NCI-H2227 treated with DMSO at 0.1 percent for 48 hours (cell line): ENCODE results near the gene CEMIP.
A peak's percentile ranks its signal among the peaks of the same experiment; 100 is the strongest.

Experiments
- DNase-seq: peaks from one replicate; lab custom pipeline; 2025; lab: John Stamatoyannopoulos, UW

CEMIP gene

DNA sequence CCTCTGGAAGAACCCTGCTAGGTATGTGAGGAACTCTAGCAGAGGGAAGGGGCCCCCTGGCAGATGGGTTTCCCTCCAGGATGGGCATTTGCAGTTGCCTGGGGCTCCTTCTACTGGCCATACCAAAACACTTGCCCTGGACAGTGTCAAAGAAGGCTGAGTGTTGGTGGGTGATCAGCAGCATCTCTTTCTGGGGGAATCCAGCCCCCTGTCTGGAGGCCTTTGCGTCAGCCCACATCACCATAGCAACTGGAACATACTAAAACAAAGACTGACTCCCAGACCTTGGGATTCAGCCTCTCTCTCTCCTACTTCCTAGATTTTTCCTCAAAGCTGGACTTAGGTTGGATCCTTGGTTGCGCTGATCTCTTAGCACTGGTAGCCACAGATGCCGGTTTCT is 8.1 kb downstream of the CEMIP start:
- no peak for DNase-seq

DNA sequence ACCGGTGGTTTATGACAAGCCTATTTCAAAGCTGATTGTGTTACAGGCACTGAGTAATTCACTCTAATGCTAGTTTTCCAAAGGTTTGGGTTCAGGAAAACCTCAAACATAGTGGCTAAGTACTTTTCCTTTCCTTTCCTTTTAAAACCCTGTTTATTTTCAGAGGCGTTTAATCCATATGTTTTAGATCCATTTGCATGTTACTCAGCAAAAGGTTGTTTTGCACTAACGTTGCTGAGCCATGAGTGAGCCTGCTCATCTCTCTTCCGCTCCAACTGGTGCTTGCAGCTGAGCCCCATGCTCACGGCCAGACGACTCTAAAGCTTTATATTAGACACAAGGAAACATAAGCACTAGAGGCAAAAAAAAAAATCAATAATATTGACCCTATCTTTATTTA is 9.4 kb downstream of the CEMIP start:
- no peak for DNase-seq

DNA sequence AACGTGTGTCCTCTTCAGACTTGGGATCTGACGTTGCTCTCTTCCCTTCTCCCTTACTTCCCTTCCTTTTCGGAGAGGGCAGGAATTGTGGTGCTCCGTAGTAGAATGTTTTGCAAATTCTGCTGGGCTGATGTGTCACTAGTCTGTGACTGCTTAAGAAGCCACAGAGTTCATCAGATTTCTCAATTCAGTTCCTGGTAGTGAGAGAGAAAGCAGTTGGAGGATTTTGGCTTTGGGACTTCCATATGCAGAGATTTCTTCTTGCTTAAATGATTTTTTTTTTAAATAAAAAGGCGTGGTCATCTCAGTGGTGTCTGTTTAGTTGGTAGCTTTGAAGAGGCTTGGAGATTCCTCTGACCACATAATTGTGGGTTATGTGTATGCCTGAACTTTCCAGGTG is 10.1 kb downstream of the CEMIP start:
- DNase-seq: no peak

DNA sequence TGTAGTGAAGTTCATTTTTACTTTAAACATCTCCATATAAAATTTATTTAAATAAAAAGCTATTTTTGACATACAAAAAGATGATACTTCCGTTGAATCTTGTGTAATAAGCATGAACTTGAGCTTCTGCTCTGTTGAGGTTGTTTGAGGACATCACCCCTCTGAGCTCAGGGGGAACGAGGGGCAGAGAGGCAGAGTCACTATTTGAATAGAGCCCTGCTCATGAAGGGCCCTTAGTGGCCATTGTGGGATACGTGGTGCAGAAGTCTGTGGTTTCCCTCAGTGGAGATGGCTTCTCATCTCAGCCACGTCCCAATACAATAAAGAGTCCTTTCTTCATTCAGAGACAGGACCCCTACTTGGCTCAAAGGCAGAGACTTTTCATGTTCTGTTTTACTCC is 10.6 kb downstream of the CEMIP start:
- DNase-seq: no peak

DNA sequence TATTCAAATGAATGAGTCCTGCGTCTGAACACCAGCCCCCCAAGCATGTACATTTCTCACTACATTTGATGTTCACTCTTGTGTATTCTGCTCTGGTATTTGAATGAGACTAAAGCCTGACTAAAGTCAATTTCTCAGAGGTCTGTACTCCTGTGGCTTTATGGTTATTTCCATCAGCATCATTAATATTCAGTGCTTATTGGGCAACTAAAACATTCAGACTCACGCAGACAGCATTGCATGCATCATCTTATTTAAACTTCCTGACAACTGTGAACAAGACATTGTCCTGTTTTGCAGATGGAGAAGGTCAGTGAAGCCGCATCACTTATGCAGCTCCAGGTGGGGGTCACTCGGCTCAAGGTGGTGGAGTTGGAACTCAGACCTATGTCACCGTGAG is 11.1 kb downstream of the CEMIP start:
- no peak for DNase-seq

DNA sequence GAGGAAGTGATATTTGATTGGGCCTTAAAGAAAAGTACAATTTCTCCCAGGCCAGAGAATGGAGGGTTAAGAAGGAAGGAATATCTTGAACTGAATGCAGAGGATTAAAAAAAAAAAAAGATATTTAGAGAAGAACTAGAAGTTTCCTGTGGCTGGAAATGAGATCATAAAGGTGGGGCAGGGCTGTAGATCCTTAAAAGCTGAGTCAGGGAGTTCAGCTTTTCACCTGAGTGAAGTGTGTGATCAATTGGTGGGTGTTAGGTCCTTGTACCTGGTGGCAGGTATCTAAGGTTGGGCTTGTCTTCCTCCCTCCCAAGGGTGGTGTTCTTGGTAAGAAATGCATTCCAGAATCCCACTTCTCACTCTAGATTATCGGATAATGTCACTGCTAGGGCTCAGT is 11.8 kb downstream of the CEMIP start:
- DNase-seq: no peak

DNA sequence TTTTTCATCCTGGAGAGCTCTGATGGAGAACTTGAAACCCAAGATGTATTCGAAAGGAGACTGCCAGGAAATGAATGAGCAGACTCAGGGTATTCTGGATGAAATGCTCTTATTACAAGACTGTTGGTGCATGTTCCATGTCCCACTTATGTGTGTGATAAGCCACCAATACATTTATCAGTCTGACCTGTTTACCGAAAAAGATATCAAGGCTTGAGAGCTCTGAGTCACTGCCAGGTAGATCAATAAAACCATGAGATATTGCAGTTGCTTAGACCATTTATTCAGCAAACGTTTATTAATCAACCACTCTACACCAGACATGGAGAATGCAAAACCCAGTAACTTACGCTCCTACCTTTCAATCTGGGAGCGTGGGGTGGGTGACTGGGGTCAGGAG is 17.2 kb downstream of the CEMIP start:
- DNase-seq: no peak

DNA sequence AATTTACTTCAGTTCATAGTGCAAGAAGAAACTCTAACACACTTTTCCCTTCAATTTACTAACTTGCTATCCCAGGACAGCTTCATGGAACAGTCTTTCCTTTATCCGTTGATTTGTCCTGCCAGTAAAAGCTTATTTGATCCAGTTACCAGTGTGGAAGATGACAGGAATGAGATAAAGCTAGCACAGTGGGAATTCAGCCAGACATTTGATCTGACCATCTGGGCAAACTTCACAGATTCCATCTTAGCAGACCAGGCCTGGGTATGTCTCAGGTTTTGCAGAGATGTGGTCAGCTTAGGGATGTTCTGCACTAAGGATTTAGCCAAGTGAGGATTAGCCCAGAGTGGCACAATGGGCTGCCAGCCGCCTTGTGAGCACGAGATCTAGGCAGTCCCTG is 19.7 kb downstream of the CEMIP start:
- no peak for DNase-seq

DNA sequence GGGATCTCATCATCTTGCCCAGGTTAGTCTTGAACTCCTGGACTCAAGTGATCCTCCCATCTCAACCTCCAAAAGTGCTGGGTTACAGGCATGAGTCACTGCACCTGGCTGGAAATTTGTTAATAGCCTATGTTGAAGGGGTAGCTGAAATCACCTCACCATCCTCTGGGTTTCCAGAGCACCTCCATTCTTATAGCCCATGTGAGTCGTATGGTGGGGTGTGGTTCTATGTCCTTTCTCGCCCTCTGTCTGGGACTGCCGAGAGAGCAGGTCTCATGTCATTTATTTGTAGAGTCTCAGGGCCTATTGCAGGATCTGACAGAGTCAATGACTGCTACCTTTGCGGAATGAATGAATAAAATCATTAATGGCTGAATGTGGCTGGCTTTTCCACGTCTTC is 20.9 kb downstream of the CEMIP start:
- DNase-seq: no peak

DNA sequence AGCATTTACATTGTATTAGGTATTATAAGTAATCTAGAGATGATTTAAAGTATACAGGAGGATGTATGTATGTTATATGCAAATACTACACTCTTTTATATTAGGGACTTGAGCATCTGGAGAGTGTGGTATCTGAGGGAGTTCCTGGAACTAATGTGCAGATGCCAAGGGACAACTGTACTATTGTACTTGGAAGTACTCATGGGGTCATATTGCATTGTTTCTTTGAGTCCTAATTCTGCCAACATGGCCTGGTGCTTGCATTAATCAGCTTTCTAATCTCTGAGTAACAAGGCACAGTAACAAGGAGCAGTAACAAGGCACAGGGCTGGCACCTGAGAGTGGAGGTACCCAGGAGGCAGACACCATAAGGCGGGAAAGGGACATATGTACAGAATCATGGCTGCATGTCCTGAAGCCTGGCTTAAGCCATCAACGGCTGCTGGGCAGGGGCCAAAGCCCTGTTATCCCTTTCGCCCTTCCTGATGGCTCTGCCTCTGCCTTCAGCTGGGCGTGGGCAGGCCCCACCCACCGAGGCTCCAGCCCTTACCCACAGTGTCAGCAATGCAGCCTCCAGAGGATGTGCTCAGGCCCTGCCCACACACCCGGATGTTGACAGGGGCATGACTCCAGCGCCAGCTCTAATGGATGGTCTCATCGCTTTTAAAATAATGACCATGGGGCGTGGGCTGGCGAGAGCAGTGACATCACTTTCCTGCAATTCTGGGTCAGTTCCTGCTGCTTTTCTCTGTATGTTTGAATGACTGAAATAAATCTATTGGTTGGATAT is 22.9 kb downstream of the CEMIP start:
- no peak for DNase-seq

DNA sequence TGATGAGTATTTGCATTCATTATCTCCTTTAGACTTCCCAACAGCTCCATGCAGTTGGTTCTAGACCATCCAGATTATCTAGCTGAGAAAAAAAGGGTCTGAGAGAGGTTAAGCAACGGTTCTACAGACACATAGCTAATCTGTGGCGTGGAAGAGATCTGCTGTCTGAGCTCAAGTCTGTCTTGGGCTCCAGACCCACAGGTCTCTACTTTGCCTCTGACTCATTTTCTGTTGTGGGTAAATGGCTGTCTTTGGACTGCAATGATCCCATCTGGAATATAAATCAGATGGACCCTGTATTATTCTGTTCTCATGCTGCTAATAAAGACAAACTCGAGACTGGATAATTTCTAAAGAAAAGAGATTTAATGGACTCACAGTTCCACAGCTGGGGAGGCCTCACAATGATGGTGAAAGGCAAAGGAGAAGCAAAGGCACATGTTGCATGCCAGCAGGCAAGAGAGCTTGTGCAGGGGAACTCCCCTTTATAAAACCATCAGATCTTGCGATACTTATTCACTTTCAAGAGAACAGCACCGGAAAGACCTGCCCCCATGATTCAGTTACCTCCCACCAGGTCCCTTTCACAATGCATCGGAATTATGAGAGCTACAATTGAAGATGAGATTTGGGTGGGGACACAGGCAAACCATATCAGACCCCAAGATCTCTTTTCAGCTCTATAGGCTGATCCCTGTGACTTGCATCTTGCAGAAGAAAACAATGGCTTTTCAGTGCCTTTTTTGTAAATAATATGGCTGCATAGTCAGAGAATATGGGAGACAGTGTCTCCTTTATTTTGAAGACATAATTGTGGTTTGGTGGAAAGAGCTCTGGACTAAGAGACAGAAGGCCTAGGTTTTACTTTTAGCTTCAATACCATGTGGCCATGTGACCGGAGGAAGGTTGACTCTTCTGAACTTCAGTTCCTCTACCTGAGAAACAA is 24.7 kb downstream of the CEMIP start:
- DNase-seq: no peak

DNA sequence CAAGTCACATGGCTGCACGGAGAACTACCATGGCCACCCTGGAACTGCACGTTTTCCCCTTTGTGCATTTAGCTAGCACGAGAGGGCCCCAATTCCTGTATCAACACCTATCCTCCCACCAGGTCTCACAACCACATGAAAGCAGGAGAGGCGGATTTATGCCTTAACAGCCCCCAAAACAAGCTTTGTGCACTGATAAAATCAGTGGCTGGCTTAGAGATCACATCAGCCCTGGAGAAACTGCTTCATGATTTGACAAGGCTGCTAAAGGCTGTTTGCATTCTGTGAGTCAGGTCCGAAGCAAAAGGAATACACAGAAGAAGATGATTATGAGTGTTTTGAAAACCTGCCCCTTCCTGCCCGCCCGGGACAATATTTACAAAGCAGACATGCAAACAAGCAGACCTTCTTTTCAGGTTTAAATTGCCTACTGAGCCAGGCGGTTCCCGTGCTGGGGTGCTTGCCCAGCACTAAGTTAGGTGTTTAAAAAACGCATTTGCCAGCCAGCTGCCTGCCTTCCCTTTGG is 25.9 kb downstream of the CEMIP start:
- no peak for DNase-seq

DNA sequence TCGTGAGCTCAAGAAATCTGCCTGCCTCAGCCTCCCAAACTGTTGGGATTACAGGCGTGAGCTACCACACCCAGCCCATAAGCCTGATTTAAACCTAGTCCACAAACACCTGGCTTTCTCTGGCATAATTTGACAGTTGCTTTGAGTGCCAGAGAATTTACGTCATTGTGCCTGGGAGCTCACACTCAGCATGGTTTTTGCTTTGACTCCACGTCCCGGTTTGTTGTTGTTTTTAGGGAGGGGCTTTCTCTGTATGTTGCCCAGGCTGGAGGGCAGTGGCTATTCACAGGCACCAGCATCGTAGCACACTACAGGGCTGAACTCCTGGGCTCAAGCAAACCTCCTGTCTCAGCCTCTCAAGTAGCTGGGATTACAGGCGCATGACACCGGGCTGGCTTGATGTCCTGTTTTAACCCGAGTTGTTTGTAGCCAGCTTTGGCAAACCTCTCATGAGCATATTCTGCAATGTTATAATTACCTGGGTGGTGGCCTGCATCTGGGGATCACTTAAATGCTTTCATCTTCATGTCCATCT is 32.7 kb downstream of the CEMIP start:
- no peak for DNase-seq

DNA sequence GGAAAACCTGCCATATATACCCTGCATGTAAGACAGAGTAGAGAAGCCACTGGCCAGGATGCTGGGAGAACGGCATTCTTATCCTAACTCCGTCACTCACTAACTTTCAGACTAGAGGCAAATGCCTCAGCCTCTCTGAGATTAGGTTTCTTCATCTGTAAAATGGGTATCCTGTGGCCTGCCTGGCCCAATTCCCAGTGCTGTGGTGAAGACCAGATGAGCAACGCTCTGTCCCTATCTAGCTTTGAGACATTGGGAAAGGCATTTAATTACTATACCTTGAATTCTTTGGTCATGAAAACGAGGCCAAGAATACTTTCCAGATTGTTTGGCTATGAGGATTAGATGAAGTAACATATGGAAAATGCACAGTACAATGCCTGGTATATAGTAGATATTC is 35.9 kb downstream of the CEMIP start:
- DNase-seq: no peak

DNA sequence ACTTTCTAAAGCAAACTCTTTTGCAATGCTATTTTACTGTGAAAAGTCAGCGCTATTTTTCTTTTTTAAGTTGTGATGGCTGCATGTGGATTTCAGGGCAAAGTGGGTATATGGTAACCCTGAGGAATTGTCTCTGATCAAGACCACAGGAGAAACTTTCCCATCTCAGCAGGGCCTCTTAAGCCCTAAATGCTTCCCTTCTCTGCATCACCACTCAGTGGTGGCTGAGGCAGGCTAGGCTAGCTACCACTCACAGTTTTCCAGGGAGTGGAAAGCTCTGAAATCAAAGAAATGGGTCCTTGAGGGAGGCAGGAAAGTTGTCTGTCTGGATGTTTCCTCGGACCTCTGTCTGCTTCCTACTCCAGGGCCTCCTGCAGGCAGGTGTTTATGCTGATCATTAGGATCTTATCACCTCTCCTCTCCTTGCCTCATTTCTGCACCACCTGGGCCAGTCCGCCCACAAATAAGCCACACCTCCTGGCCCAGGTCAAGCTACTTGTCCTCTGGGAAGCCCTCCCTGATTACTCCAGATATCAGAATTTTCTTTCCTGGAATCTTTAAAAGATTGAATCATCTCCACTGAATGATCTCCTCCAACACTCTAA is 37.0 kb downstream of the CEMIP start:
- no peak for DNase-seq

DNA sequence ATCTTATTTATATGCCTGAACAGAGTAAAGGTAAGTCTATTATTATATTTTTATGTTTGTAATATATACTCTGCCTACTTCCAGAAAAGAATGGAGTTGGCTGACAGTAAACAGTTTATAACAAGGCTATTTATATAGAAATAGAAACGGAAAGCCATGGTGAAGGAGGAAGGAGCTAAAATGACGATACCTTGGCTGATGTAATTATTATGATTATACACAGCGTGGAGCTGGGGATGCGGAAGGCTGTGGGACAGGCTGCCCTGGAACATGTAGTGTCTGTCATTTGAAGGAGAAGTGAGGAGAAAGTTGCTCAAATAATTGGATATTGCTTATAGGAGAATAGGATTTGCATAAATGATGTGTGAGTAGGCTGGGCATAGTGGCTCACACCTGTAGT is 37.8 kb downstream of the CEMIP start:
- DNase-seq: peak; percentile 60

DNA sequence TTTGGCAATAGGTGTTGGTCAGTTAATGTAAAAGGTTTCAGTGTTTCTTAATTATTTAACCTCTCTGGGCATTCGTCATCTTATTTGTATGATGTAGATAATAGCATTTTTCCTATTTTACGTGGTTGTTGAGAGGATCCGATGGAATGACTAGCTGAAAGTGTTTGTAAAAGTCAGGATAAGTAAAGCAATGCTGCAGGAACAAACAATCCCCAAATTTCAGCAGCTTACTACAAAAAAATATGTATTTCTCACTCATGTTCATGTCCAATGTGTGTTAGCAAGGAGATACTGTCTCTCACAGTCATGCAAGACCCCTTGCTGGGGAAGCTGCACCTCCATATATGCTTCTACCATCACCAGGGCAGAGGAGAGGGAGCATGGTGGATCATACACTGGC is 38.7 kb downstream of the CEMIP start:
- DNase-seq: no peak

DNA sequence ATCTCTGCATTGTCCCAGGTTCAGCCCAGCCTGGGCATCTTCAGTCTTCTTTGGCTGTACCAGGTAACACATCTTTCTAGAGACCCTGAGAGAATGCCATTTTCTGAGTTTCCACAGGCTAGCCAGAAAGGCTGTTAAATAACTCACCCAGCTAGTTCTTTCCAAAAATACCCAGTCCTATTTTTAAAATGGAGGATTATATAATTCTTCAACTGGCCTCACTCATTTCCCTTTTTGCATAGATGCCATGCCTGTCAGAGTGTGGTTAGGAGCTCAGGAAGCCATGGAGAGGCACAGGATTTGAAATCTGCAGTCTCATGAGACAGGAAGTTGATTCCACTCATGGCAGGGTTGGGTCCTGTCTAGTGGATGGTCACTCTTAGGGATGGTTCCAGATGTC is 39.8 kb downstream of the CEMIP start:
- no peak for DNase-seq

DNA sequence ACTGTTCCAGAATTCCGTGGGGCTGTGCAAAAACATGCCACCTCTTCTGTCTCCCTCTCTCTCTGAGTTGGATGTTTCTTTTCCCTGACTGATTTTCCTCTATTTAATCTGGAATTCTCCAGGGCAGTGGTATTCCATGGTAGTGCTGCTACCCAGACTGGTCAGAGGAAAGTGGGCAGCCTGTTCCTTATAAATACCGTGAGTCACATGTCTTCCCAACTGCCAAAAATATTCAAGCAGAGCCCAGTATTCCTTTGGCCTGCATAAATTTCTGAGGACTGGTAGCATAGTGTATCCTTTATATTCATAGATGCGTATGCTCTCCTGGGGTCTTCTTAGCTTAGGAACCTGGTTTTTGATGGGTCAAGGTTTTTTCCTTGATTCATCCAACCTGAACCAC is 40.9 kb downstream of the CEMIP start:
- DNase-seq: no peak

DNA sequence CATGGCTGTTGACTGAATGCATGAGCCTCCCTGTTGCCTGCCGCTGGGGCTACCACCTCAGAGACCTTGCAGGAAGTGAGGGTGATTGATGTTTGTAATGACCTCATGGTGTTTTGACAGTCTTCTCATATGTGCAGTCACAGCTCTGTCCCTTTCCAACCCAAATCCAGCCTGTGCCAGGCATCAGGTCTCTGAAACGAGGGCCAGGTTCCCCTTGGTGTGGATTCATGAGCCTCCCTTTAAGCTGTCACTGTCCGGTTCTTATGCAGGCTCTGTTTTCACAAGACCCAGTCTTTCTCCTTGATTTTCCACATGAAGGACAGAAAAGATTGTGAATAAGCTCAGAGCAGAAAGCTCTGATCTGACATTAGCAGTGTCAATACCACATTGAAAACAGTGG is 43.1 kb downstream of the CEMIP start:
- no peak for DNase-seq

DNA sequence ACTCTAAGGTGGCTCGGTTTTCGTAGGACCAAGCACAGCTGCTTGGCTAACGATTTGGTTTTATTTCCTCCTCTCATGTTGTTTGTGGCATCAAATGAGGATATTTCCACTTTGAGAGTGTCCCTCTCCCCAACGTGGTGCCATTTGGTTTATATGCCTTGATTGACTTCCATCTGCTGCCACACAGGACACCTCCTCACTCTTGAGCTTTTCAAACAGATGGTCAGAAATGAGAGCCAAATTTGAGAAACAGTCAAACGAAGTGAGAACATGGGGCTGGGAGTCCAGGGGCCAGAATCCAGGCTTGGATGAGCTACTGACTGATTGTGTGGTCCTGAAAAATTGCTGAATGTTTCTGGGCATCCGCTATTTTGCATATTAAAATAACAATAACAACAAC is 43.5 kb downstream of the CEMIP start:
- DNase-seq: no peak

DNA sequence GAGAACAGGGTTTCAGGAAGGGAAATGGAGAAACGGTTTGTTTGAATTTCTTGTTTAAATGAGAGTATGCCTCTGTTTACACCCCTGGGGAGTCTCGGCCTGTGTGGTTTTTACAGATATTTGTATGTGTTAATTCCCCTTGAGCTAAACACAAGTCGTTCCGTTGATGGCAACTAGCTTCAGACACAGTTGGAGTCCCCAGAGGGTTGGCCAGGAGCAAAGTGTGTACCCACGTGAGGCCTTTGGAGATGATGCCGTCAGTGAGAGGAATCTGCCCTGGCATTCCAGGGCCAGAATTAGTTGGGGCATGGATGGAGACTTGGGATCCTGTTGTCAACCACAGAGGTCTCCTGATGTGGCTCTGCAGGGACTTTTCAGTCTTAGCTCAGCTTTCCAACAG is 44.0 kb downstream of the CEMIP start:
- DNase-seq: no peak
